OCI-LY1 (cell line): Measurements from ENCODE around the gene SLC25A33.

Source experiments
- H2AFZ ChIP-seq: fragments of 200-600 bp; sonication (generic), shearing (Covaris generic); 2 replicates; pipeline ENCODE4 v1.6.0; 2014; ENCODE audit warnings: antibody characterized with exemption, mild to moderate bottlenecking, low read length
- H3F3A ChIP-seq: fragments of 200-600 bp; sonication (generic), shearing (Covaris generic); 2 replicates; pipeline ENCODE4 v1.6.0; 2014; ENCODE audit warnings: mild to moderate bottlenecking, antibody characterized with exemption, low read length, moderate library complexity; ENCODE audit not compliant: insufficient read depth
- H3K27ac ChIP-seq: fragments of 200-600 bp; sonication (generic); 2 replicates; pipeline ENCODE4 v1.5.1; 2014; ENCODE audit warnings: low read length, mixed run types, mild to moderate bottlenecking, low read depth; ENCODE audit not compliant: poor library complexity, severe bottlenecking
- H3K27me3 ChIP-seq: fragments of 200-600 bp; sonication (generic); 2 replicates; pipeline ENCODE4 v1.6.0; 2014; ENCODE audit warnings: antibody characterized with exemption, mild to moderate bottlenecking, low read length, moderate library complexity; ENCODE audit not compliant: insufficient read depth
- H3K36me3 ChIP-seq: fragments of 200-600 bp; sonication (generic); 2 replicates; pipeline ENCODE4 v1.6.1; 2014; ENCODE audit warnings: mild to moderate bottlenecking, antibody characterized with exemption, low read length, moderate library complexity, mixed read lengths; ENCODE audit not compliant: insufficient read depth
- H3K4me1 ChIP-seq: fragments of 200-600 bp; sonication (generic); 2 replicates; pipeline ENCODE4 v1.5.1; 2014; ENCODE audit warnings: mild to moderate bottlenecking, low read length, moderate library complexity; ENCODE audit not compliant: insufficient read depth, severe bottlenecking
- H3K4me2 ChIP-seq: fragments of 200-600 bp; sonication (generic), shearing (Covaris generic); 2 replicates; pipeline ENCODE4 v1.6.1; 2014; ENCODE audit warnings: low read length
- H3K4me3 ChIP-seq: fragments of 200-600 bp; sonication (generic); 2 replicates; pipeline ENCODE4 v1.5.1; 2014; ENCODE audit warnings: low read length, low read depth, mild to moderate bottlenecking, mixed read lengths; ENCODE audit not compliant: poor library complexity, severe bottlenecking
- H3K79me2 ChIP-seq: fragments of 200-600 bp; shearing (Covaris generic); 2 replicates; pipeline ENCODE4 v1.6.1; 2016; ENCODE audit warnings: mixed run types, low read length, mixed read lengths; ENCODE audit not compliant: insufficient read depth
- H3K9ac ChIP-seq: fragments of 200-600 bp; sonication (generic), shearing (Covaris generic); 2 replicates; pipeline ENCODE4 v1.6.1; 2014; ENCODE audit warnings: mild to moderate bottlenecking, low read length, mixed read lengths
- H3K9me2 ChIP-seq: fragments of 200-600 bp; sonication (generic), shearing (Covaris generic); 2 replicates; pipeline ENCODE4 v1.6.1; 2014; ENCODE audit warnings: low read depth, mild to moderate bottlenecking, low read length, mixed read lengths
- H3K9me3 ChIP-seq: fragments of 200-600 bp; shearing (Covaris generic); 2 replicates; pipeline ENCODE4 v1.6.1; 2014; ENCODE audit warnings: low read length, mixed read lengths
- H4K20me1 ChIP-seq: fragments of 200-600 bp; sonication (generic), shearing (Covaris generic); 2 replicates; pipeline ENCODE4 v1.6.0; 2016; ENCODE audit warnings: mild to moderate bottlenecking, low read length; ENCODE audit not compliant: insufficient read depth
- EZH2 ChIP-seq: fragments of 200-600 bp; sonication (generic), shearing (Covaris generic); IDR thresholded peaks from 2 replicates; pipeline ENCODE4 v1.8.0; 2017; ENCODE audit warnings: borderline replicate concordance, mixed run types, mild to moderate bottlenecking, antibody characterized with exemption, low read length, moderate library complexity, mixed read lengths
- TF ChIP-seq, protein P1 (sequence below): fragments of 200-600 bp; sonication (generic), shearing (Covaris generic); IDR thresholded peaks from 2 replicates; pipeline ENCODE4 v1.5.1; 2017; ENCODE audit warnings: mild to moderate bottlenecking, antibody characterized with exemption, low read length, moderate library complexity, mixed read lengths

The SLC25A33 gene

DNA sequence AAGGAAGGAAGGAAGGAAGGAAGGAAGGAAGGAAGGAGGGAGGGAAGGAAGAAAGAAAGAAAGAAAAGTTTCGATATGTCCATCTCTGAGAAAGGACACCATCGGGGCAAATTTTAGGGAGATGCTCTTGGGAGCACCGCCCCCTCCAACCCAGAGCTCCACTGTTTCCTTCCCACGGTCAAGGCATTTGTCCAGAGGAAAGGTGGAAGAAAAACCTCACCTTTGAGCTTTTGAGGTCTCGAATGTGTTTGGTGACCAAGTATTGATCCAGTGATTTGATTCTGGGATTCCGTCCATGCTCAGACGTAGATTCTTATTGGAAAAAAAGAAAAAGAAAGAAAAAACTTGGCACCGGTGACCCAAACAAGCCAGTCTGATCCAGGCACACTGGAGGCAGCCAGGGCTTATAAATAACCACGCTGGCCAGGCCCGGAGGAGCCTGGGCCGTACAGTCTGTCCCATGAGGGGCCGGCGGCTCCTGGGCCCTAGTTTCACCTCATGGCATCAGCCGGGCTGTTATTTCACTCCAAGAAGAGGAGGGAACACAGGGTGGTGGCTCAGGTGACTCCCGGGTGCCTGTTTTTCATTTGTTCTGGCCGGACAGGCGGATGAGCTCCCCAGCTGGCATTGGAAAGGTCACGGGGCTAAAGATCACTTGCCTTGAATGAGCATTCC is 36.1 kb upstream of the SLC25A33 start:
- H2AFZ ChIP-seq: no peak overlapping the region
- H3K79me2 ChIP-seq: no peaks in the 10 kb centered on the region
- H3K9ac ChIP-seq: no peak overlapping the region
- no peaks in the 10 kb centered on the region for H4K20me1 ChIP-seq
- H3K27me3 ChIP-seq: no peaks in the 10 kb centered on the region
- H3F3A ChIP-seq: no peaks in the 10 kb centered on the region
- TF ChIP-seq, protein P1, sequence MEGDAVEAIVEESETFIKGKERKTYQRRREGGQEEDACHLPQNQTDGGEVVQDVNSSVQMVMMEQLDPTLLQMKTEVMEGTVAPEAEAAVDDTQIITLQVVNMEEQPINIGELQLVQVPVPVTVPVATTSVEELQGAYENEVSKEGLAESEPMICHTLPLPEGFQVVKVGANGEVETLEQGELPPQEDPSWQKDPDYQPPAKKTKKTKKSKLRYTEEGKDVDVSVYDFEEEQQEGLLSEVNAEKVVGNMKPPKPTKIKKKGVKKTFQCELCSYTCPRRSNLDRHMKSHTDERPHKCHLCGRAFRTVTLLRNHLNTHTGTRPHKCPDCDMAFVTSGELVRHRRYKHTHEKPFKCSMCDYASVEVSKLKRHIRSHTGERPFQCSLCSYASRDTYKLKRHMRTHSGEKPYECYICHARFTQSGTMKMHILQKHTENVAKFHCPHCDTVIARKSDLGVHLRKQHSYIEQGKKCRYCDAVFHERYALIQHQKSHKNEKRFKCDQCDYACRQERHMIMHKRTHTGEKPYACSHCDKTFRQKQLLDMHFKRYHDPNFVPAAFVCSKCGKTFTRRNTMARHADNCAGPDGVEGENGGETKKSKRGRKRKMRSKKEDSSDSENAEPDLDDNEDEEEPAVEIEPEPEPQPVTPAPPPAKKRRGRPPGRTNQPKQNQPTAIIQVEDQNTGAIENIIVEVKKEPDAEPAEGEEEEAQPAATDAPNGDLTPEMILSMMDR: no peak
- TF ChIP-seq EZH2: no peak
- H3K27ac ChIP-seq: no peak overlapping the region
- peaks cover 25% of the 10 kb centered on the region for H3K4me1 ChIP-seq
- H3K9me3 ChIP-seq: no peaks in the 10 kb centered on the region
- no peak overlapping the region for H3K4me2 ChIP-seq
- H3K4me3 ChIP-seq: no peak overlapping the region
- H3K9me2 ChIP-seq: no peaks in the 10 kb centered on the region
- H3K36me3 ChIP-seq: no peaks in the 10 kb centered on the region

DNA sequence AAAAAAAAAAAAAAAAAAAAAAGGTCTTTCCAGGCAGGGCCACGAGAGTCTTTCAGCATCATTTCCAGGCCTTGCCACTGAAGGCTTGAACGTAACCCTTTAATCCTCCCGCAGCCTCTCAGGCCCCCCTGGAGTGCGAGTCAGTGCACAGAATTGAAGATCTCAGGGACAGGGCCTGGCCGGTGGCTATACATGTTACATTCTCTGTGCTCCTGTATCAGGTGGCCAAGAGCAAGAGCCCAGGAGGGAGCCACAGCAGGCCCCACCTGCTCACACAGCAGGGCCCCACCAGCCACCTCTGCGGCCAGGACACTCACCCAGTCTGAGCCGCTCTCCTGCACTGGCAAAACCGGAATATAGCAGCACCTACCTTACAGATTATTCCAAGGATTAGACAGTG is 34.1 kb upstream of the SLC25A33 start:
- Histone ChIP-seq H4K20me1 (no peaks in the 10 kb centered on the region), H3F3A (no peaks in the 10 kb centered on the region), H3K4me2 (no peak overlapping the region), H3K36me3 (no peaks in the 10 kb centered on the region), H2AFZ (no peak overlapping the region), H3K9me2 (no peaks in the 10 kb centered on the region), H3K9me3 (no peaks in the 10 kb centered on the region), H3K27ac (no peak overlapping the region), H3K4me3 (no peak overlapping the region), H3K4me1 (peaks cover 30% of the 10 kb centered on the region), H3K27me3 (no peaks in the 10 kb centered on the region), H3K9ac (no peak overlapping the region), H3K79me2 (no peaks in the 10 kb centered on the region)
- TF ChIP-seq, protein P1: no peak
- no peak for TF ChIP-seq EZH2

DNA sequence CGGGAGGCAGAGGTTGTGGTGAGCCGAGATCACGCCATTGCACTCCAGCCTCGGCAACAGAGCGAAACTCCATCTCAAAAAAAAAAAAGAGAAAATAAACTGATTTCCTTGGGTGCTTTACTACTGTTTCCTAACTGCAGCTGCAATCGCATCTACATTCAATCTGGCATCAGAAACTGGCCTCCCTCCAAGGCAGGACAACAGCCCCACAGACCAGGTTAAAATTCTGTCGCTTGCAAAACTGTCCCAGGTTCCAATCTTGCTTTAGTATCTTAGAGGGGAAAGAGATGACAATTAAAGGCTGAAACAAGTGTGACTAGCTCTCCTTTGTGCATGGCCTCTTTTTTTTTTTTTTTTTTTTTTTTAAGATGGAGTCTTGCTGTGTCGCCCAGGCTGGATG is 32.4 kb upstream of the SLC25A33 start:
- no peaks in the 10 kb centered on the region for H3K36me3 ChIP-seq
- H4K20me1 ChIP-seq: no peaks in the 10 kb centered on the region
- no peaks in the 10 kb centered on the region for H3K27me3 ChIP-seq
- H3K9me2 ChIP-seq: no peaks in the 10 kb centered on the region
- TF ChIP-seq, protein P1: no peak
- no peak for TF ChIP-seq EZH2
- peaks cover 34% of the 10 kb centered on the region for H3K4me1 ChIP-seq
- no peaks in the 10 kb centered on the region for H3F3A ChIP-seq
- H3K79me2 ChIP-seq: no peaks in the 10 kb centered on the region
- H3K9me3 ChIP-seq: no peaks in the 10 kb centered on the region
- H3K27ac ChIP-seq: no peak overlapping the region
- H3K9ac ChIP-seq: no peak overlapping the region
- no peak overlapping the region for H2AFZ ChIP-seq
- H3K4me3 ChIP-seq: no peak overlapping the region
- no peak overlapping the region for H3K4me2 ChIP-seq
